HepG2 (cell line): Measurements from ENCODE around the gene P4HTM. TPM values are rescaled to one million over a fixed set of nuclear protein-coding genes. Genes with fewer than 3 reads are reported as not detected.

ENCODE experiments used
- CEBPG ChIP-seq: IDR thresholded peaks from 2 replicates; pipeline ENCODE4 v1.6.1; 2016
- HMGA1 ChIP-seq: sonication (generic); formaldehyde crosslinking; conservative IDR thresholded peaks from 2 replicates; pipeline ENCODE4 v1.4.0; 2020; ENCODE audit warnings: missing genetic modification reagents
- KAT7 ChIP-seq: IDR thresholded peaks from 2 replicates; pipeline ENCODE4 v1.6.1; 2018; ENCODE audit warnings: borderline replicate concordance, missing compliant biosample characterization
- KLF11 ChIP-seq: IDR thresholded peaks from 2 replicates; pipeline ENCODE4 v1.6.1; 2016; ENCODE audit warnings: missing compliant biosample characterization
- MAFF ChIP-seq: IDR thresholded peaks from 2 replicates; pipeline ENCODE4 v1.6.1; 2011; ENCODE audit warnings: low read depth, low read length, improper control_type of control experiment
- NR2F1 ChIP-seq, 2 experiments: fragments of 450-650 bp in 1 of 2; formaldehyde crosslinking in 1 of 2; IDR thresholded peaks; 2 replicates each; pipeline versions ENCODE4 v1.5.0 to v1.6.1; 2016 to 2020; ENCODE audit warnings: mild to moderate bottlenecking in 1 of 2, missing compliant biosample characterization in 1 of 2, missing genetic modification reagents in 1 of 2, moderate library complexity in 1 of 2
- RXRA ChIP-seq: sonication (generic); formaldehyde crosslinking; IDR thresholded peaks from 2 replicates; pipeline ENCODE4 v1.5.1; 2020; ENCODE audit warnings: missing genetic modification reagents
- SRSF1 ChIP-seq: fragments of 200-400 bp; formaldehyde crosslinking; optimal IDR thresholded peaks from 2 replicates; pipeline ENCODE3; 2017; ENCODE audit warnings: mild to moderate bottlenecking, low read depth, low read length, moderate library complexity
- ZFYVE20 ChIP-seq: sonication (generic); formaldehyde crosslinking; IDR thresholded peaks from 2 replicates; pipeline ENCODE4 v1.8.0; 2023; ENCODE audit warnings: low read depth, mild to moderate bottlenecking, moderate library complexity, missing genetic modification reagents, borderline replicate concordance
- ZNF350 ChIP-seq: sonication (generic); formaldehyde crosslinking; IDR thresholded peaks from 2 replicates; pipeline ENCODE4 v1.4.0; 2020; ENCODE audit warnings: mild to moderate bottlenecking, low read depth, missing genetic modification reagents, borderline replicate concordance
- ZNF383 ChIP-seq: sonication (generic); formaldehyde crosslinking; IDR thresholded peaks from 2 replicates; pipeline ENCODE4 v1.4.0; 2020; ENCODE audit warnings: missing genetic modification reagents, mild to moderate bottlenecking, borderline replicate concordance
- ZNF616 ChIP-seq: sonication (generic); formaldehyde crosslinking; IDR thresholded peaks from 2 replicates; pipeline ENCODE4 v1.5.0; 2020; ENCODE audit warnings: low read depth, mild to moderate bottlenecking, missing genetic modification reagents
- ZNF678 ChIP-seq: sonication (generic); formaldehyde crosslinking; IDR thresholded peaks from 2 replicates; pipeline ENCODE4 v1.4.0; 2020; ENCODE audit warnings: mild to moderate bottlenecking, missing genetic modification reagents
- ZNF703 ChIP-seq: sonication (generic); formaldehyde crosslinking; IDR thresholded peaks from 2 replicates; pipeline ENCODE4 v1.5.1; 2020; ENCODE audit warnings: missing genetic modification reagents, mild to moderate bottlenecking, moderate library complexity, borderline replicate concordance
- ZNF724P ChIP-seq: sonication (generic); formaldehyde crosslinking; IDR thresholded peaks from 2 replicates; pipeline ENCODE4 v1.8.0; 2022; ENCODE audit warnings: missing genetic modification reagents, borderline replicate concordance
- polyA plus RNA-seq, 8 experiments: library from polyadenylated mRNA; depleted of rRNA in 3 of 8; stranded (reverse) in 7 of 8; unstranded in 1 of 8; fragments of >200 nt; fragmentation: Illumina TruSeq in 4 of 8; extraction: Trizol in 4 of 8; gene quantifications; 2 replicates each; pipeline versions ENCODE4 v1.2.1 to v1.2.3, GENCODE V29; 2011 to 2016; ENCODE audit warnings: low read depth in 4 of 8, missing spikeins in 1 of 8, mixed read lengths in 1 of 8; ENCODE audit not compliant: insufficient read depth in 1 of 8
- total RNA-seq, 5 experiments: library from RNA; depleted of rRNA; stranded (reverse); fragments of >200 nt; fragmentation: Illumina TruSeq; extraction: Trizol; gene quantifications; 2 replicates each; pipeline ENCODE4 v1.2.3, GENCODE V29; 2016; ENCODE audit warnings: low read depth in 1 of 5
- TF ChIP-seq, protein P1 (sequence below): sonication (generic); formaldehyde crosslinking; IDR thresholded peaks from 2 replicates; pipeline ENCODE4 v1.4.0; 2020; ENCODE audit warnings: mild to moderate bottlenecking, missing genetic modification reagents
- TF ChIP-seq, protein P2 (sequence below): sonication (generic); formaldehyde crosslinking; IDR thresholded peaks from 2 replicates; pipeline ENCODE4 v1.4.0; 2020; ENCODE audit warnings: mild to moderate bottlenecking, missing genetic modification reagents
- TF ChIP-seq, protein P3 (sequence below): sonication (generic); formaldehyde crosslinking; IDR thresholded peaks from 2 replicates; pipeline ENCODE4 v1.5.0; 2020; ENCODE audit warnings: missing genetic modification reagents, mild to moderate bottlenecking, borderline replicate concordance

P4HTM gene
- total and polyA plus RNA-seq, 2 of the 13 experiments (the other 11 are each of a cell fraction or from before 2014, with no cell fraction given) = 0.01 TPM; not detected in 1

DNA sequence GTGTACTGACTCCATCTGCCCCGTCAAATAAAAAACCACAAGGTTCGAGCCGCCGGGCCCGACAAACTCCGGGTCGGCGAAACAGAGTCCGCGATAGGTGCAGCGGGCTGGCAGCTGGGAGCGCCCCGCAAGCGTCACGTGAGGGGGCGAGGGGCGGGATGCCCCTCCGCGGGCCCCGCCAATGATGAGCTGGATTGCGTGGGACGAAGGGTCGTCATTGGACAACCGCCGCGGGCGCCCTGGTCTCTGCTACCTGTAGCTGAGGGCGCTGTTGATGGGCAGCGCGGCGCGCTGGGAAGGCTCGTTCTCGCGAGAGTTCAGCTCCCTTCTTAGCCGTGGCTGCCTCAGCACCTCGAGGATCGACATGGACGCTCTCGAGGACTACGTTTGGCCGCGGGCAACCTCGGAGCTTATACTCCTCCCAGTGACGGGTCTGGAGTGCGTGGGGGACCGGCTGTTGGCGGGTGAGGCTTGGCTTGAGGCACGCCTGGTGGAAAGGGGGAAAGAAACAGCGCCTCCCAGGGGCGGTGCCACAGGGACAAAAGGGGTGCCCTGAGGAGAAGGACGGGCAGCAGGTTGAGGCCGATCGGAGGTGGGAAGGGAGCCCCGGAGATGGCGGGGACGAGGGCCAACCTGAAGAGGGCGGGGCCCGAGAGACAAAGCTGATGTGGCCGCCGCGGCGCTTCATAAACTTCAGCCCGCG is 17.2 kb downstream of the P4HTM start, which contains the start of gene WDR6 (continued):
- TF ChIP-seq ZNF350 (CRISPR knock-in tag) (no peak; the same call in 1 of the 2 replicates), CEBPG (CRISPR knock-in tag) (peak; percentile 57), NR2F1 (CRISPR knock-in tag; IDR thresholded peaks at IDR 0.05) (no peak), RXRA (peak; percentile 78), ZNF678 (CRISPR knock-in tag) (0 out of 2 replicates have a peak, but pooled peaks have one; percentile 40), SRSF1 (no peak), KLF11 (CRISPR knock-in tag) (0 out of 2 replicates have a peak, but pooled peaks have one; percentile 45), ZNF703 (CRISPR knock-in tag) (no peak), HMGA1 (CRISPR knock-in tag) (no peak), MAFF (peak; percentile 30; the same call in 1 of the 2 replicates), KAT7 (CRISPR knock-in tag) (no peak; the same call in 1 of the 2 replicates), ZNF616 (CRISPR knock-in tag) (no peak), ZNF383 (0 out of 2 replicates have a peak, but pooled peaks have one; percentile 33), ZFYVE20 (no peak), ZNF724P (CRISPR knock-in tag) (no peak)
- TF ChIP-seq, protein P1, sequence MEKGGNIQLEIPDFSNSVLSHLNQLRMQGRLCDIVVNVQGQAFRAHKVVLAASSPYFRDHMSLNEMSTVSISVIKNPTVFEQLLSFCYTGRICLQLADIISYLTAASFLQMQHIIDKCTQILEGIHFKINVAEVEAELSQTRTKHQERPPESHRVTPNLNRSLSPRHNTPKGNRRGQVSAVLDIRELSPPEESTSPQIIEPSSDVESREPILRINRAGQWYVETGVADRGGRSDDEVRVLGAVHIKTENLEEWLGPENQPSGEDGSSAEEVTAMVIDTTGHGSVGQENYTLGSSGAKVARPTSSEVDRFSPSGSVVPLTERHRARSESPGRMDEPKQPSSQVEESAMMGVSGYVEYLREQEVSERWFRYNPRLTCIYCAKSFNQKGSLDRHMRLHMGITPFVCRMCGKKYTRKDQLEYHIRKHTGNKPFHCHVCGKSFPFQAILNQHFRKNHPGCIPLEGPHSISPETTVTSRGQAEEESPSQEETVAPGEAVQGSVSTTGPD (CRISPR knock-in tag) = peak; percentile 42; the same call in 1 of the 2 replicates
- TF ChIP-seq, protein P2, sequence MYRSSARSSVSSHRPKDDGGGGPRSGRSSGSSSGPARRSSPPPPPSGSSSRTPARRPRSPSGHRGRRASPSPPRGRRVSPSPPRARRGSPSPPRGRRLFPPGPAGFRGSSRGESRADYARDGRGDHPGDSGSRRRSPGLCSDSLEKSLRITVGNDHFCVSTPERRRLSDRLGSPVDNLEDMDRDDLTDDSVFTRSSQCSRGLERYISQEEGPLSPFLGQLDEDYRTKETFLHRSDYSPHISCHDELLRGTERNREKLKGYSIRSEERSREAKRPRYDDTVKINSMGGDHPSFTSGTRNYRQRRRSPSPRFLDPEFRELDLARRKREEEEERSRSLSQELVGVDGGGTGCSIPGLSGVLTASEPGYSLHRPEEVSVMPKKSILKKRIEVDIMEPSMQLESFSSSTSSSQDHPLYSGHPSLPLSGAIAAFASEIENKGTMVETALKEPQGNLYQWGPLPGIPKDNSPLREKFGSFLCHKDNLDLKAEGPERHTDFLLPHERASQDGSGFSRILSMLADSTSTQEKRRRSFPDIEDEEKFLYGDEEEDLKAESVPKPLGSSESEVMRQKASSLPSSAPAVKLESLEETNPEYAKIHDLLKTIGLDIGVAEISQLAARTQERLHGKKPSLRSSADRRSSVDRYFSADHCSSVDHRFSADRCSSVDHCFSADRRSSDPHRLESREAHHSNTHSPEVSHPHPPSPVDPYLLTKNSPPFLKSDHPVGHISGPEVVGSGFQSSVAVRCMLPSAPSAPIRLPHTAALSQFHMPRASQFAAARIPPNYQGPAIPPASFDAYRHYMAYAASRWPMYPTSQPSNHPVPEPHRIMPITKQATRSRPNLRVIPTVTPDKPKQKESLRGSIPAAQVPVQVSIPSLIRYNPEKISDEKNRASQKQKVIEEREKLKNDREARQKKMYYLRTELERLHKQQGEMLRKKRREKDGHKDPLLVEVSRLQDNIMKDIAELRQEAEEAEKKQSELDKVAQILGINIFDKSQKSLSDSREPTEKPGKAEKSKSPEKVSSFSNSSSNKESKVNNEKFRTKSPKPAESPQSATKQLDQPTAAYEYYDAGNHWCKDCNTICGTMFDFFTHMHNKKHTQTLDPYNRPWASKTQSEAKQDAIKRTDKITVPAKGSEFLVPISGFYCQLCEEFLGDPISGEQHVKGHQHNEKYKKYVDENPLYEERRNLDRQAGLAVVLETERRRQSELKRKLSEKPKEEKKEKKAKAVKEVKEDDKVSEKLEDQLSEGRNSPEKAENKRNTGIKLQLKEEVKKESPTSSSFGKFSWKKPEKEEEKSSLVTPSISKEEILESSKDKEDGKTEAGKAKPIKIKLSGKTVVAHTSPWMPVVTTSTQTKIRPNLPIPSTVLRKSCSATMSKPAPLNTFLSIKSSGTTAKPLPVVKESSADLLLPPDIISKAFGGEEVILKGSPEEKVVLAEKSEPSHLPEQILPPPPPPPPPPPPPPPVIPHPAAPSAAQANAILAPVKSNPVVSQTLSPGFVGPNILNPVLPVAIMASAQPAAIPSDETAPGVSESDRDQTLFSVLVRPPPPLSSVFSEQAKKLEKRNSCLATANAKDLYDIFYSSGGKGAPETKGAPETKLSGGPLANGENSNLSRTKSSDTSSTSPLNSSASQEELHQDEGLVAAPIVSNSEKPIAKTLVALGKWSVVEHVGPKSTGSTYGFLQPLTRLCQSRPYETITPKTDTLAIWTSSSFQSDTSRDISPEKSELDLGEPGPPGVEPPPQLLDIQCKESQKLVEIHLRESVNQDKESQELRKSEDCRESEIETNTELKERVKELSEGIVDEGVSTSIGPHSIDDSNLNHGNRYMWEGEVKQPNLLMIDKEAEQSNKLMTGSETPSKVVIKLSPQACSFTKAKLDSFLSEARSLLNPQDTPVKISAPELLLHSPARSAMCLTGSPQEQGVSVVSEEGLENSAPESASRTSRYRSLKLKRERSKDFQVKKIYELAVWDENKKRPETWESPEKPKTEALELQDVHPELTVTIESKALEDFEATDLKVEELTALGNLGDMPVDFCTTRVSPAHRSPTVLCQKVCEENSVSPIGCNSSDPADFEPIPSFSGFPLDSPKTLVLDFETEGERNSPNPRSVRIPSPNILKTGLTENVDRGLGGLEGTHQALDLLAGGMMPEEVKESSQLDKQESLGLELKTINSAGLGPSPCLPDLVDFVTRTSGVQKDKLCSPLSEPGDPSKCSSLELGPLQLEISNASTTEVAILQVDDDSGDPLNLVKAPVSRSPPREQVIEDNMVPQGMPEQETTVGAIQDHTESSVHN (CRISPR knock-in tag) = no peak
- TF ChIP-seq, protein P3, sequence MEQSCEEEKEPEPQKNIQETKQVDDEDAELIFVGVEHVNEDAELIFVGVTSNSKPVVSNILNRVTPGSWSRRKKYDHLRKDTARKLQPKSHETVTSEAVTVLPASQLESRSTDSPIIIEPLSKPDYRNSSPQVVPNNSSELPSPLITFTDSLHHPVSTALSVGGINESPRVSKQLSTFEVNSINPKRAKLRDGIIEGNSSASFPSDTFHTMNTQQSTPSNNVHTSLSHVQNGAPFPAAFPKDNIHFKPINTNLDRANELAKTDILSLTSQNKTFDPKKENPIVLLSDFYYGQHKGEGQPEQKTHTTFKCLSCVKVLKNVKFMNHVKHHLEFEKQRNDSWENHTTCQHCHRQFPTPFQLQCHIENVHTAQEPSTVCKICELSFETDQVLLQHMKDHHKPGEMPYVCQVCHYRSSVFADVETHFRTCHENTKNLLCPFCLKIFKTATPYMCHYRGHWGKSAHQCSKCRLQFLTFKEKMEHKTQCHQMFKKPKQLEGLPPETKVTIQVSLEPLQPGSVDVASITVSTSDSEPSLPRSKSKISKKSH (CRISPR knock-in tag) = peak; percentile 86
